Fibroblast of lung (primary cell): Measurements from ENCODE around the gene AADACL4.

Experiments
- CTCF ChIP-seq, 2 donors: IDR thresholded peaks in 1 of 2; conservative IDR thresholded peaks in 1 of 2; 1 replicate in 1 of 2; 2 replicates in 1 of 2; pipeline ENCODE4 v1.5.1; 2011 to 2012; ENCODE audit warnings: low read length in 2 of 2, control low read depth in 1 of 2, inconsistent platforms in 1 of 2, low read depth in 1 of 2, mild to moderate bottlenecking in 1 of 2
- EZH2 ChIP-seq: IDR thresholded peaks from 2 replicates; pipeline ENCODE4 v1.5.1; 2012; ENCODE audit warnings: low read length, control low read depth, mild to moderate bottlenecking; ENCODE audit errors: missing control alignments

- TF ChIP-seq CTCF (conservative IDR thresholded peaks at IDR 0.05 in 1 of 2, IDR thresholded peaks at IDR 0.05 in 1 of 2; ENCODE audit: low read depth in 1 of 2, low read length in 2 of 2) (no peak), EZH2 (no peak)
Measured at GRCh38 chr1:12599657-12600056, 44.2 kb upstream of the AADACL4 start.
